GM19438 (cell line): ENCODE measurements around the gene RHOXF1.
"Not testable (repeated sequence)": the region's sequence is repeated elsewhere in the genome, so short reads cannot be mapped to it uniquely, and the experiment has no call there.

Experiments
- ATAC-seq: cut with Tn5 transposase; IDR thresholded peaks from one replicate; pipeline ENCODE4 v1.9.1; 2021; ENCODE audit warnings: low read depth; ENCODE audit not compliant: unreplicated experiment

The RHOXF1 gene

GRCh38 chrX:120087289-120088017 is 28.3 kb downstream of the RHOXF1 start:
- no peak for ATAC-seq

DNA sequence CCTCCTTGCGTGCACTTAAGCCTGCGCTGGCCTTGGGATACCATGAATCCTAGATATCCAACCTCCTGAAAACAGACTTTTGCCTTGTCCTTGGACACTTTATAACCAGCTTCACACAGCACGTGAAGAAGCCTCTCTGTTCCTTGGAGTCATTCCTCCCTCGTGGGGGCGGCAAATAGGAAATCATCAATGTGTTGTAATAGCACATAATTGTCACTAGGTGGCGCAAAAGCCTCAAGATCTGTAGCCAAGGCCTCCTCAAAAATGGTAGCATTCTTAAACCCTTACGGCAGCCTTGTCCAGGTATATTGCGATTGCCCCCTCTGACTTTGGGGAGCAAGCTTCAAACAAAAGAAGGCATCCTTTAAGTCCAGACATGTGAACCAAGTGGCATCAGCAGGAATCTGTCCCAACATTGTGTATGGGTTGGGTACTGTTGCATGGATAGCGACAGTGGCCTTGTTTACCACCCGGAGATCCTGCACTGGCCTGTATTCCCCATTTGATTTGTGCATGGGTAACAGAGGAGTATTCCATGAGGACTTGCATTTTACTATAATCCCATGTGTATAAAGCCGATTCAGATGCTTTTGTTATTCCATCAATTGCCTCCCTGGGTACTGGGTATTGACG is 30.0 kb downstream of the RHOXF1 start:
- ATAC-seq = not testable (repeated sequence)

GRCh38 chrX:120077590-120077989 is 38.1 kb downstream of the RHOXF1 start, which contains the start of gene RHOXF2B:
Gene RHOXF2B (minus strand): TSS chrX:120077690. CDS start chrX:120077552, 138 bp downstream.
- not testable (repeated sequence) for ATAC-seq

DNA sequence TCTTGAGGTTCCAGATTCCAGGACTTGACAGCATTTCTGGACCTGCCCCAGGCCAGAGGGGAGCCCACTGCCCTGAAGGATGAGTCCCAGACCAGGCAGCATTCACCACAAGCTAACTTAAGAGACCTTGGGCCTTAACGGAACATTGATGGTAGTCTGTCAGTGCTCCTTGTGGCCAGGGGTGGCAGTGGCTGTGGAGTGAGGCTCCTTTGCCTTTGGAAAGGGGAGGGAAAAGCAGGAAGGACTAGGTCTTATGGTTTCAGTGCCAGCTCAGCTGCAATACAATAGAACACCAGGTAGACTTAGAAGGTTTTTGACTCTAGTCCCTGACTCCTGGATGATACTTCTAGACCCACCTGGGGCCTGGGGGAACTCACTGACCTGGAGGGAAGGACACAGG is 49.5 kb downstream of the RHOXF1 start:
- ATAC-seq = not testable (repeated sequence)
